Fibroblast of lung (primary cell): ENCODE results near the gene SMCO2. TPM values are rescaled to one million over a fixed set of nuclear protein-coding genes. Genes with fewer than 3 reads are reported as not detected.

ENCODE experiments used
- DNase-seq, 2 donors: peaks; one replicate each; pipeline versions ENCODE4 v3.0.0 to v3.0.0-alpha.2; 2010; ENCODE audit warnings: low read depth in 2 of 2
- H2AFZ ChIP-seq: 2 replicates; pipeline ENCODE4 v1.5.1; 2012; ENCODE audit warnings: low read length, control low read depth, inconsistent platforms
- H3K27ac ChIP-seq: 2 replicates; pipeline ENCODE4 v1.5.1; 2011; ENCODE audit warnings: low read length, control low read depth; ENCODE audit not compliant: insufficient read depth
- H3K27me3 ChIP-seq: 2 replicates; pipeline ENCODE4 v1.5.1; 2011; ENCODE audit warnings: mild to moderate bottlenecking, low read length; ENCODE audit not compliant: control insufficient read depth, insufficient read depth
- H3K36me3 ChIP-seq: 2 replicates; pipeline ENCODE4 v1.5.1; 2011; ENCODE audit warnings: low read length; ENCODE audit not compliant: control insufficient read depth, insufficient read depth
- H3K4me1 ChIP-seq: 2 replicates; pipeline ENCODE4 v1.5.1; 2011; ENCODE audit warnings: low read length; ENCODE audit not compliant: control insufficient read depth, insufficient read depth; ENCODE audit errors: extremely low read depth
- H3K4me2 ChIP-seq: 2 replicates; pipeline ENCODE4 v1.5.1; 2011; ENCODE audit warnings: low read length, control low read depth; ENCODE audit not compliant: insufficient read depth; ENCODE audit errors: extremely low read depth
- H3K4me3 ChIP-seq, 4 experiments: fragments of 200-600 bp in 1 of 4; sonication (generic) in 1 of 4; replicated peaks in 1 of 4; 2 replicates each; pipeline ENCODE4 v1.5.1; 2011 to 2016; ENCODE audit warnings: low read length in 4 of 4, low read depth in 3 of 4, mild to moderate bottlenecking in 3 of 4, control low read depth in 2 of 4, inconsistent platforms in 1 of 4, mixed read lengths in 1 of 4; ENCODE audit not compliant: insufficient read depth in 1 of 4; ENCODE audit errors: control extremely low read depth in 1 of 4
- H3K79me2 ChIP-seq: 2 replicates; pipeline ENCODE4 v1.5.1; 2012; ENCODE audit warnings: mild to moderate bottlenecking, low read length, inconsistent platforms; ENCODE audit not compliant: control insufficient read depth, insufficient read depth
- H3K9ac ChIP-seq: 2 replicates; pipeline ENCODE4 v1.5.1; 2011; ENCODE audit warnings: mild to moderate bottlenecking, low read length, control low read depth; ENCODE audit not compliant: insufficient read depth
- H3K9me3 ChIP-seq: 2 replicates; pipeline ENCODE4 v1.5.1; 2012; ENCODE audit warnings: low read depth, low read length; ENCODE audit not compliant: control insufficient read depth, insufficient read depth
- H4K20me1 ChIP-seq: 2 replicates; pipeline ENCODE4 v1.5.1; 2011; ENCODE audit warnings: low read length; ENCODE audit not compliant: control insufficient read depth, insufficient read depth; ENCODE audit errors: extremely low read depth
- EZH2 ChIP-seq: IDR thresholded peaks from 2 replicates; pipeline ENCODE4 v1.5.1; 2012; ENCODE audit warnings: low read length, control low read depth, mild to moderate bottlenecking; ENCODE audit errors: missing control alignments
- polyA plus RNA-seq, 2 donors: library from polyadenylated mRNA; depleted of rRNA in 1 of 2; stranded (reverse) in 1 of 2; unstranded in 1 of 2; fragments of >200 nt; gene quantifications; 2 replicates each; pipeline ENCODE4 v1.2.1, GENCODE V29; 2011 to 2012; ENCODE audit warnings: missing spikeins in 1 of 2
- total RNA-seq: library from RNA; depleted of rRNA; stranded (reverse); fragments of >200 nt; gene quantifications from 2 replicates; pipeline ENCODE4 v1.2.1, GENCODE V29; 2014
- TF ChIP-seq, protein P1 (sequence below), 2 donors: IDR thresholded peaks in 1 of 2; conservative IDR thresholded peaks in 1 of 2; 1 replicate in 1 of 2; 2 replicates in 1 of 2; pipeline ENCODE4 v1.5.1; 2011 to 2012; ENCODE audit warnings: low read length in 2 of 2, control low read depth in 1 of 2, inconsistent platforms in 1 of 2, low read depth in 1 of 2, mild to moderate bottlenecking in 1 of 2

The SMCO2 gene
- total and polyA plus RNA-seq, 2 donors (not counting 1 experiment from before 2014, with no cell fraction given): not detected

DNA sequence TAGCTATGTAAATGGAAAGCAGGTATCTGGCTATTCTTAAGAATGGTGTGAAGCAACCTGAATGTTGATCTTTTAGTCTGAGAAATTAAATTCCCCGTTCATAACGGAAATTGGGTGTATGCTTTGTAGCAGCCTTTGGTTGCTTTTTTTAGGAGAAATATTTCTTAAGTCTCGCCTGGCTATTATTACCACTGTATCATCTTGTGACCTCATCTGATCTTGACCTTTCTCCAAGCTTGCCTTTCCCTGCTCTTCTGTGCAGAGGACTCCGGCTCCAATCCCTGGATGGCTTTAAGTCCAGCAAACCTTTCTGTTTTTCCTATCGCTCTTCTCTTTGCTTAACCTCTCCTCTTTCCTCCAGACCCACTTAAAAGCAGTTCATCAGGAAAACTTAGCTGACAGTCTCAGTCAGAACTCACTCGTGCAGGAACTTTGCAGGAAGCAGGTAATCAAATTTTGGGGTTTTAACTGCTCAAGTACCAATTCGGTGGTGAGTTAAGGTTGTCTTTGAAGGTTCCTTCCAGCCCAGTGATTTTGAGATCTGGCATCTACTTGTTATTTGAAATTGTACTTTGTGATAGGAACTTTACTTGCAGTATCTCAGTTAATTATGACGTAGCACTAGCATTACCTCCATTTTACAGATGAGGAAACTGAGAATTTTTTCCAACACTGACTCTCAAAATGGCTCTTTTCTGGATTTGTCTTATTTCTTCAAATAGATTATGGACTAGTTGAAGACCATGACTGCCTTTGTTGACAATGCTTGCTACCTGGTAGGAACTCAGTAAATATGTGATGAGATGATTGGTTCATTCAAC lies 91.5 kb downstream of the SMCO2 start:
- no peak for DNase-seq
- Histone ChIP-seq H3K4me2 (no peak overlapping the region), H3K27ac (peak overlapping the region; percentile 29), H3K4me3 (no peak overlapping the region), H3K9ac (no peak overlapping the region), H3K27me3 (no peaks in the 10 kb centered on the region), H4K20me1 (no peaks in the 10 kb centered on the region), H3K4me1 (peaks cover 17% of the 10 kb centered on the region), H3K79me2 (peaks cover 87% of the 10 kb centered on the region), H3K9me3 (no peaks in the 10 kb centered on the region), H2AFZ (no peak overlapping the region), H3K36me3 (peaks cover 4% of the 10 kb centered on the region)
- TF ChIP-seq EZH2: no peak
- TF ChIP-seq, protein P1, sequence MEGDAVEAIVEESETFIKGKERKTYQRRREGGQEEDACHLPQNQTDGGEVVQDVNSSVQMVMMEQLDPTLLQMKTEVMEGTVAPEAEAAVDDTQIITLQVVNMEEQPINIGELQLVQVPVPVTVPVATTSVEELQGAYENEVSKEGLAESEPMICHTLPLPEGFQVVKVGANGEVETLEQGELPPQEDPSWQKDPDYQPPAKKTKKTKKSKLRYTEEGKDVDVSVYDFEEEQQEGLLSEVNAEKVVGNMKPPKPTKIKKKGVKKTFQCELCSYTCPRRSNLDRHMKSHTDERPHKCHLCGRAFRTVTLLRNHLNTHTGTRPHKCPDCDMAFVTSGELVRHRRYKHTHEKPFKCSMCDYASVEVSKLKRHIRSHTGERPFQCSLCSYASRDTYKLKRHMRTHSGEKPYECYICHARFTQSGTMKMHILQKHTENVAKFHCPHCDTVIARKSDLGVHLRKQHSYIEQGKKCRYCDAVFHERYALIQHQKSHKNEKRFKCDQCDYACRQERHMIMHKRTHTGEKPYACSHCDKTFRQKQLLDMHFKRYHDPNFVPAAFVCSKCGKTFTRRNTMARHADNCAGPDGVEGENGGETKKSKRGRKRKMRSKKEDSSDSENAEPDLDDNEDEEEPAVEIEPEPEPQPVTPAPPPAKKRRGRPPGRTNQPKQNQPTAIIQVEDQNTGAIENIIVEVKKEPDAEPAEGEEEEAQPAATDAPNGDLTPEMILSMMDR (conservative IDR thresholded peaks at IDR 0.05 in 1 of 2, IDR thresholded peaks at IDR 0.05 in 1 of 2; ENCODE audit: low read depth in 1 of 2, low read length in 2 of 2): no peak

DNA sequence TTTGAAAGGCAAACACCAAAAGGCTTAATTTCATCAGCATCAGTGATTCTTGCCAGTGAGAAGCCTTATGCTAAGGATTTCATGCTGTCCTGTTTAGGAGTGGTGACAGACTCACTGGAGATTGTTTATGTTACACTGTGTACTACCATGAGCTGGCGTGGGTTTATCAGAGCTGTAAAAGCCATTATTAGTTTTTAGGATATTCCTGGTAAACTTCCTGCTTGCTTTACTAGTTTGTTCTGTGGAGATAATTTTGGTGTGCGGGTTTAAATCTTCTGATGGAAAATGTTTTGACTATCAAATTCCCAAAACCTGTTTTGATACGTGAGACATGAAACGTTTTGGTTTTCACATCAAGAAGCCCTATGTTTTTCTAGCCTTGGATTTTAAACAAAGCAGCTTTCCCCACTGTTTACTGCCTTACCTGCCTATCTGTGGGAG lies 92.7 kb downstream of the SMCO2 start:
- Histone ChIP-seq H3K36me3 (peaks cover 4% of the 10 kb centered on the region), H3K9me3 (no peaks in the 10 kb centered on the region), H3K9ac (no peak overlapping the region), H3K4me2 (peak overlapping the region; percentile 16), H3K79me2 (peaks cover 85% of the 10 kb centered on the region), H3K27me3 (no peaks in the 10 kb centered on the region), H4K20me1 (no peaks in the 10 kb centered on the region), H3K27ac (peak overlapping the region; percentile 29), H3K4me3 (peak overlapping the region in 1 of 4 experiments; percentile 9), H3K4me1 (peaks cover 17% of the 10 kb centered on the region), H2AFZ (no peak overlapping the region)
- TF ChIP-seq, protein P1 (conservative IDR thresholded peaks at IDR 0.05 in 1 of 2, IDR thresholded peaks at IDR 0.05 in 1 of 2; ENCODE audit: low read depth in 1 of 2, low read length in 2 of 2): no peak
- no peak for TF ChIP-seq EZH2
- peak in 1 of 2 donors; percentile 85 for DNase-seq

DNA sequence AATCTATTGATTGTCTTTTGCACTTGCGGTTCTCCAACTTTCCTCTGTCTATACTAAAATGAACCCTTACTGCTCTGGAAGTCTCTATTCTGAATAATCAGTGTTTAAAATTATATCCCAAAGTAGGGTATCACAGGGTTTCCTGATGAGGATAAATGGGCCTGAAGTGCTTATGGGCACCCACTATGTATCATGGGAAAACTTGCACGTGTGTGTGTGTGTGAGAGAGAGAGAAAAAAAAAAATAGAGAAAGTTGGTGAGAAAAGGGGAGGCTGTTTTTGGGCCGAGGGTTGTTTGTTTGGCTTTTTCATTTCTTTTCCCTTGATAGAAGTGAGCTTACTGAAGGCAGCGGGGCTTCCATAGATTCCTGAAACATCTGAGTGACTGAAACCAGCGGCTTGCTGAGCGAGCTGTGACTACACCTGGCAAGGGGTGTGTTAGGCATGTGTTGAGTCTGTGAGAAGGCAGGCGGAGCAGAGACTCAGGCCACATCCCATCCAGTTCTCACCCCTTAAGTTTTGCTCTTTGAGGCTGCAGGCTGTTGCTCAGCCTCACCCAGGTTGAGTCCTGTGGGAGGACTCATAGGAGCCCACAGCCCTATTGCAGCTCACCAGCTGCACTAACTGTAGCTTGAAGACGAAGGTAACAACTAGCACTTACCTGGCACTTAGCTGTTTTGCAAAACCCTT lies 94.6 kb downstream of the SMCO2 start:
- Histone ChIP-seq H3K36me3 (no peaks in the 10 kb centered on the region), H3K27me3 (no peaks in the 10 kb centered on the region), H3K4me1 (peaks cover 17% of the 10 kb centered on the region), H3K79me2 (peaks cover 76% of the 10 kb centered on the region), H3K9ac (no peak overlapping the region), H3K27ac (peak overlapping the region; percentile 62), H3K4me3 (no peak overlapping the region), H3K9me3 (no peaks in the 10 kb centered on the region), H4K20me1 (no peaks in the 10 kb centered on the region), H3K4me2 (no peak overlapping the region), H2AFZ (no peak overlapping the region)
- no peak for TF ChIP-seq EZH2
- TF ChIP-seq, protein P1 (conservative IDR thresholded peaks at IDR 0.05 in 1 of 2, IDR thresholded peaks at IDR 0.05 in 1 of 2; ENCODE audit: low read depth in 1 of 2, low read length in 2 of 2): no peak
- no peak for DNase-seq
